Measurements from ENCODE around the gene PPP4R3A. TPM values are rescaled to one million over a fixed set of nuclear protein-coding genes. Genes with fewer than 3 reads are reported as not detected.
A peak's percentile ranks its signal among the peaks of the same experiment; 100 is the strongest.
"Not testable (repeated sequence)": the region's sequence is repeated elsewhere in the genome, so short reads cannot be mapped to it uniquely, and the experiment has no call there.

PPP4R3A gene
- total RNA-seq, 1 experiment from 2014 or later, result 66.8 TPM

GRCh38 chr14:91415794-91416743 lies 94.0 kb downstream of the PPP4R3A start:
- in situ Hi-C loops (cut with HindIII; ENCODE audit: low sequenced_read_pairs), result no loop called here
- peak; percentile 52 for DNase-seq (ENCODE audit: low spot score)

- in situ Hi-C loops (cut with HindIII; ENCODE audit: low sequenced_read_pairs), result no loop called here
Measured at GRCh38 chr14:91414475-91414833, 95.7 kb downstream of the PPP4R3A start.

GRCh38 chr14:91413547-91414474 lies 96.3 kb downstream of the PPP4R3A start:
- DNase-seq (ENCODE audit: low spot score), result no peak
- in situ Hi-C loops (cut with HindIII; ENCODE audit: low sequenced_read_pairs), result no loop called here

More at GRCh38 chr14:91414475-91414833, 95.7 kb downstream of the PPP4R3A start:
- no peak for DNase-seq (ENCODE audit: low spot score)

GRCh38 chr14:91412939-91413338 lies 97.2 kb downstream of the PPP4R3A start:
- in situ Hi-C loops (cut with HindIII; ENCODE audit: low sequenced_read_pairs), result no loop called here
- no peak for DNase-seq (ENCODE audit: low spot score)

- in situ Hi-C loops (cut with HindIII; ENCODE audit: low sequenced_read_pairs), result no loop called here
- DNase-seq (ENCODE audit: low spot score), result no peak
Measured at GRCh38 chr14:91410771-91411536, 99.2 kb downstream of the PPP4R3A start.

- in situ Hi-C loops (cut with HindIII; ENCODE audit: low sequenced_read_pairs), result no loop called here
- no peak for DNase-seq (ENCODE audit: low spot score)
Measured at GRCh38 chr14:91409928-91410718, 100.0 kb downstream of the PPP4R3A start.

- in situ Hi-C loops (cut with HindIII; ENCODE audit: low sequenced_read_pairs); DNase-seq (ENCODE audit: low spot score): not testable (repeated sequence)
Measured at GRCh38 chr14:91409240-91409639, 100.9 kb downstream of the PPP4R3A start.

Other genes starting within 250 kb of the PPP4R3A start
- gene CCDC88C, start 92.5 kb downstream of the PPP4R3A start, total RNA-seq (2014; rRNA removed; shearing (Covaris generic)), result 14.0 and 16.9 TPM in 2 replicates
- gene CATSPERB, start 221.8 kb upstream of the PPP4R3A start, total RNA-seq (2014; rRNA removed; shearing (Covaris generic)), result not detected in 2 replicates

Data from G401 (cell line).